Esophagus (tissue), 2 donors: Measurements from ENCODE around the gene PSKH1. TPM values are rescaled to one million over a fixed set of nuclear protein-coding genes. Genes with fewer than 3 reads are reported as not detected.
"Not testable (repeated sequence)": the region's sequence is repeated elsewhere in the genome, so short reads cannot be mapped to it uniquely, and the experiment has no call there.

Source experiments
- H3K27ac ChIP-seq, 2 donors: one replicate each; pipeline ENCODE4 v1.5.1; 2013; ENCODE audit warnings: low read depth in 2 of 2, mild to moderate bottlenecking in 2 of 2, inconsistent platforms in 1 of 2, low read length in 1 of 2, moderate library complexity in 1 of 2
- H3K27me3 ChIP-seq, 2 donors: one replicate each; pipeline ENCODE4 v1.6.1; 2013; ENCODE audit warnings: low read length in 2 of 2, control low read depth in 1 of 2, mild to moderate bottlenecking in 1 of 2; ENCODE audit not compliant: insufficient read depth in 2 of 2, control insufficient read depth in 1 of 2
- H3K36me3 ChIP-seq, 2 donors: one replicate each; pipeline ENCODE4 v1.6.1; 2013; ENCODE audit warnings: low read length in 1 of 2; ENCODE audit not compliant: control insufficient read depth in 2 of 2, insufficient read depth in 2 of 2
- H3K4me1 ChIP-seq, 2 donors: one replicate each; pipeline ENCODE4 v1.6.1; 2013; ENCODE audit warnings: low read length in 1 of 2; ENCODE audit not compliant: control insufficient read depth in 2 of 2, insufficient read depth in 2 of 2
- H3K4me3 ChIP-seq, 2 donors: one replicate each; pipeline ENCODE4 v1.5.1; 2013; ENCODE audit warnings: low read length in 2 of 2, mild to moderate bottlenecking in 2 of 2, low read depth in 1 of 2, moderate library complexity in 1 of 2
- H3K9me3 ChIP-seq, 2 donors: one replicate each; pipeline ENCODE4 v1.6.1; 2013; ENCODE audit warnings: mild to moderate bottlenecking in 2 of 2, low read depth in 1 of 2, low read length in 1 of 2, moderate library complexity in 1 of 2; ENCODE audit not compliant: control insufficient read depth in 2 of 2, insufficient read depth in 1 of 2
- WGBS, 2 donors: extraction: QIAGEN DNeasy Blood & Tissue Kit; methylation state at CpG; one replicate each; pipeline ENCODE4 v1.1.7; 2013; 5-methylcytosine and 5-hydroxymethylcytosine counted together
- polyA plus RNA-seq, 2 donors: library from polyadenylated mRNA; stranded (reverse); fragments of 200-250 nt; gene quantifications; one replicate each; pipeline ENCODE4 v1.2.3, GENCODE V29; 2013
- donor health status: healthy with polysubstance abuse.
- donor health status: Bipolar disorder and iron deficiency.

PSKH1 gene
- polyA plus RNA-seq, 2 donors = 12.5 to 13.7 TPM

GRCh38 chr16:67934306-67935100, 41.4 kb downstream of the PSKH1 start:
- H3K27me3 ChIP-seq = no peaks in the 10 kb centered on the region
- 63 to 66% methylated on average over 13 of the region's 13 CpGs for WGBS, 2 donors

DNA sequence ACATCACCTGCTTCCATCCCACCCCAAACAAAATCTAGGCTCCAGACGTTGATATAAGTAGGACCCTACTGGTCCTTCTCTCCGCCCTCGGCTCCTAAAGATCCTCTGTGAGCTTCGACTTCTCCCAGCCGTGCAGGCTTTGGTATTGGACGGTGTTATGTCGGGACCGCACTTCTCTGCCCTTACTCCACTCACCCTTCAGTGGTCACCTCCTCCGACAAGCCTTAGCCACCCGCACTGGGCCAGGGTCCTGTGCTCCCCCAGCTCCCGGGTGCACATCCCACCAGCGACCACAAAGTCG, 42.0 kb downstream of the PSKH1 start:
- H3K9me3 ChIP-seq = no peaks in the 10 kb centered on the region
- H3K36me3 ChIP-seq = peaks cover 0 to 19% of the 10 kb centered on the region in 2 donors
- peak overlapping the region; percentile 70 to 95 for H3K4me3 ChIP-seq
- H3K27me3 ChIP-seq = no peaks in the 10 kb centered on the region
- H3K4me1 ChIP-seq = peaks cover 3 to 18% of the 10 kb centered on the region in 2 donors
- peak overlapping the region in 1 of 2 donors; percentile 24 for H3K27ac ChIP-seq
- 33 to 37% methylated on average over 13 of the region's 13 CpGs for WGBS, 2 donors

More at GRCh38 chr16:67934306-67935100, 41.4 kb downstream of the PSKH1 start:
- H3K4me1 ChIP-seq = peaks cover 3 to 18% of the 10 kb centered on the region in 2 donors
- H3K9me3 ChIP-seq = no peaks in the 10 kb centered on the region
- H3K27ac ChIP-seq = no peak overlapping the region
- peaks cover 0 to 19% of the 10 kb centered on the region in 2 donors for H3K36me3 ChIP-seq
- peak overlapping the region; percentile 70 to 95 for H3K4me3 ChIP-seq

DNA sequence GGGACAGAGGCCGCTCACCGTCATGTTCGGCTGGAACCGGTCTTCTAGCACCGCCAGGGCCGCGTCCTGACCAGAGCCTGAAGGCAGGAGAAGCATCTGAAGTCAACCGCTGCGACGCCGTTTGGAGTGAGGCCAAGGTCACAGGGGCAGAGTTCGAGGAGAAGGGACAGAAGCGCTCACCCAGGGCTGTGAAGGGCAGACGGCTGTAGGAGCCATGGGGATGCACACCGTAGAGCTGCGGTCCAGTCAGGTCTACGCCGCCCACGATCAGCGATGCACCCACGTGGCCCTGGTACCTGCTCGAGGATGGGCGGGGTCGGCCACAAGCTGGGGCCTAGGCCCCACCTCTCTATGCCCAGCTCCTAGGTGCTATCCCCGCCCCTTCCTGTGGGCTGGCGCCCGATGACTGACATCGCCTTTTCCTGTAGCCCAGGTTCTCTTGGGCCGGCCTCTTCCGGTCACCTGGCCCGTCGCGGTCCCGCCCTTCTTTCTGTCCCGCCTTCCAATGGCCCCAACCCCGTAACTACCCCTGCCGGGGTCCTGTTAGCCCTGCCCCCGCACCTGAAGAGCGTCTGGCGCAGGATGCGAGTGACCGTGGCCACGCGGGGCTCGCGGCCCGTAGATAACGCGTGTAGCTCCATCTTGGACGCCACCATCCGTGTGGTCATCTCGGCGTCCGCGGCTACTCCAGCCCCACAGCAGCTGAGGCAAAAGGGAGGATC, 42.5 kb downstream of the PSKH1 start:
- WGBS, 2 donors = 2 to 4% methylated on average over 53 to 55 of the region's 55 CpGs
- H3K36me3 ChIP-seq = peaks cover 0 to 19% of the 10 kb centered on the region in 2 donors
- H3K4me3 ChIP-seq = peak overlapping the region; percentile 70 to 95

GRCh38 chr16:67936124-67936879, 43.2 kb downstream of the PSKH1 start, which contains the start of gene PSMB10:
Gene PSMB10 (minus strand): TSS chr16:67936850. CDS start chr16:67936749, 101 bp downstream.
- H3K27me3 ChIP-seq = no peaks in the 10 kb centered on the region
- H3K9me3 ChIP-seq = no peaks in the 10 kb centered on the region
- peaks cover 0 to 14% of the 10 kb centered on the region in 2 donors for H3K36me3 ChIP-seq
- H3K4me3 ChIP-seq = peak within 1 kb of the TSS; percentile 70 to 95
- peak within 1 kb of the TSS; percentile 94 to 97 for H3K27ac ChIP-seq
- 0 to 1% methylated on average over 51 to 54 of the region's 54 CpGs for WGBS, 2 donors
- H3K4me1 ChIP-seq = peaks cover 3 to 18% of the 10 kb centered on the region in 2 donors

More for the DNA sequence above, 42.5 kb downstream of the PSKH1 start:
- Histone ChIP-seq H3K27me3 (no peaks in the 10 kb centered on the region), H3K9me3 (no peaks in the 10 kb centered on the region), H3K27ac (peak overlapping the region; percentile 94 to 97), H3K4me1 (peaks cover 3 to 18% of the 10 kb centered on the region in 2 donors)

- H3K9me3 ChIP-seq = no peaks in the 10 kb centered on the region
- H3K36me3 ChIP-seq = peaks cover 0 to 16% of the 10 kb centered on the region in 2 donors
- 42 to 46% methylated on average over 6 of the region's 6 CpGs for WGBS, 2 donors
- H3K27ac ChIP-seq = peak overlapping the region; percentile 94 to 97
- peak overlapping the region; percentile 70 to 95 for H3K4me3 ChIP-seq
- H3K27me3 ChIP-seq = no peaks in the 10 kb centered on the region
- H3K4me1 ChIP-seq = peaks cover 3 to 18% of the 10 kb centered on the region in 2 donors
Measured at GRCh38 chr16:67936880-67937605, 44.0 kb downstream of the PSKH1 start.

DNA sequence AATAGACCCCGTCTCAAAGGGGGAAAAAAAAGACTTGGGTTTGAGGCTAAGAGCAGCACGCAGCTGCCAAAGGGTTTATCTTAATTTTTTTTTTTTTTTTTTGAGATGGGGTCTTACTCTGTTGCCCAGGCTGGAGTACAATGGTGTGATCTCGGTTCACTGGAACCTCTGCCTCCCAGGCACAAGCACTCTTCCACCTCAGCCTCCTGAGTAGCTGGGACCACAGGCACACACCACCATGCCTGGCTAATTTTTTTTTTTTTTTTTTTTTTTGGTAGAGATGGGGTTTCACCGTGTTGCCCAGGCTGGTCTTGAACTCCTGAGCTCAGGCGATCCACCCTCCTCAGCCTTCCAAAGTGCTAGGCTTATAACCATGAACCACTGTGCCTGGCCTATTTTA, 44.7 kb downstream of the PSKH1 start:
- H3K27me3 ChIP-seq, H3K4me3 ChIP-seq, H3K27ac ChIP-seq, H3K9me3 ChIP-seq: not testable (repeated sequence)
- WGBS, 2 donors = 91 to 94% methylated on average over 4 to 5 of the region's 5 CpGs
- H3K4me1 ChIP-seq = peaks cover 3 to 18% of the 10 kb centered on the region in 2 donors
- H3K36me3 ChIP-seq = peaks cover 0 to 16% of the 10 kb centered on the region in 2 donors

DNA sequence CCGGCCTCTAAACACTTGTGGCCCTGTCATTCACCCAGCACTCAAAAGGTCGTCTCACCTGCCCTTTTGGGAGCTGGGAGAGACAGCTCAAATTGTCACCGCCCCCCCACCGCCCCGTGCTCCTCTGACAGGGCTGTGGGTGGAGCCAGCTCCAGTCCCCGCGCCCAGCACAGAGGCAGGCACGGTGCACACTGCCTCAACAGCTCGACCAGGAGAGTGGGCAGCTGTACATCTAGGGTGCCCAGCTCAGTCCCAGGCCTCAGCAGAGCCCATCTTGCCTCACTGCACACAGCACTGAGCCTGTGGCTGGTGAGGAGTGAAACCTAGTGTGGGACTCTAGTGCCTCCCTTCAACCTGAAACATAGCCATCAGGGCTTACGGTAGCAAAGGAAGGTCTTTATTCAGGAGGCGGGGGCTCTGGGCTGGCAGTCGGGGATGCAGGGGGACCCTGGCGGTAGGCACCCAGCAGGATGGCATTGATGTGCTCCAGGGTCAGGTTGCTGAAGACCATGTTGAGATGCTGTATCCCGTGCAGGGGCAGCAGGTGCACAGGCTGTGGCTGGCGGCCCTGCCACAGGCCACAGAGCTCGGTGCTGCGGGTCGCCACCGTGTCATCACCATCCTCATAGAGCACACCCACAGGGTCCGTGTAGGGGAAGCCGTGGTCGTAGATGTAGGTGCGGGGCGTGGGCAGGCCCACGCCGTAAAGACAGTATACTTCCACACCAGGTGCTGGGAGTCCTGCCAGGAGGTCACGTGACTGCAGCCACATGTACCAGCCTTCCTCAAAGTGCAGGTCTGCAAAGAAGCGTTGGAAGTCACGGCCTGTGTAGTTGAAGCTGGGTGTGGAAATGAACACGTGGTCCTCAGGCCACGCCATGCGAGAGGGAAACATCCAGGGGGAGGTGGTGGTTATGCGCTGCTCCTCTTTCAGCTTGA, 46.7 kb downstream of the PSKH1 start:
- peaks cover 0 to 13% of the 10 kb centered on the region in 2 donors for H3K36me3 ChIP-seq
- no peaks in the 10 kb centered on the region for H3K27me3 ChIP-seq
- H3K27ac ChIP-seq = peak overlapping the region in 1 of 2 donors; percentile 5
- no peaks in the 10 kb centered on the region for H3K9me3 ChIP-seq
- no peak overlapping the region for H3K4me3 ChIP-seq
- peaks cover 1 to 14% of the 10 kb centered on the region in 2 donors for H3K4me1 ChIP-seq
- 70 to 72% methylated on average over 33 of the region's 33 CpGs for WGBS, 2 donors

DNA sequence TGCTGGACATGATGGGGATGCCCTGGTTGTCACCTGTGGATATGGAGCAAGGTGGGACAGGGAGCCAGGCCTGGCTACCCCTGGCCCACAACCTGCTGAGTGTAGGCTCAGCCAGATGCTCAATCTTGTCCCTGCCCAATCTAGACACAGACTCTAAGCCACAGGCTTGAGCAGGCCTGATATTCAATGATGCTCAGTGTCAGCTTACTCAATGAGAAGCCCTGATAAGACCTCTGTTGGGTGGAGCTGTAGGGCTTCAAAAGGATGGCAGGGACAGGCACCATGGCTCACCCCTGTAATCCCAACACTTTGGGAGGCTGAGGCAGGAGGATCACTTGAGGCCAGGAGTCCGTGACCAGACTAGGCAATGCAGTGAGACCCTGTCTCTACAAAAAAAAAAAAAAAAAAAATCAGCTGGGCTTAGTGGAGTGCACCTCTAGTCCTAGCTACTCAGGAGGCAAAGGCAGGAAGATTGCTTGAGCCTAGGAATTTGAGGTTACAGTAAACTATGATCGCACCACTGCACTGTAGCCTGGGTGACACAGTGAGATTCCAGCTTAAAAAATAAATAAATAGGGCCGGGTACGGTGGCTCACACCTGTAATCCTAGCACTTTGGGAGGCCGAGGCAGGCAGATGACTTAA, 47.5 kb downstream of the PSKH1 start:
- Histone ChIP-seq H3K36me3 (peaks cover 0 to 18% of the 10 kb centered on the region in 2 donors), H3K27me3 (no peaks in the 10 kb centered on the region)
- WGBS, 2 donors = 92 to 95% methylated on average over 5 of the region's 5 CpGs

More for the DNA sequence above, 47.5 kb downstream of the PSKH1 start:
- Histone ChIP-seq H3K9me3 (no peaks in the 10 kb centered on the region), H3K4me1 (peaks cover 0 to 8% of the 10 kb centered on the region in 2 donors), H3K27ac (peak overlapping the region in 1 of 2 donors; percentile 5), H3K4me3 (no peak overlapping the region)
